Measurements from ENCODE around the gene NDUFA8. TPM values are rescaled to one million over a fixed set of nuclear protein-coding genes. Genes with fewer than 3 reads are reported as not detected.

The NDUFA8 gene
- total and polyA plus RNA-seq, 9 of the 15 experiments (the other 6 are each of a cell fraction or from before 2014, with no cell fraction given) = 105 to 212 (median 133) TPM

DNA sequence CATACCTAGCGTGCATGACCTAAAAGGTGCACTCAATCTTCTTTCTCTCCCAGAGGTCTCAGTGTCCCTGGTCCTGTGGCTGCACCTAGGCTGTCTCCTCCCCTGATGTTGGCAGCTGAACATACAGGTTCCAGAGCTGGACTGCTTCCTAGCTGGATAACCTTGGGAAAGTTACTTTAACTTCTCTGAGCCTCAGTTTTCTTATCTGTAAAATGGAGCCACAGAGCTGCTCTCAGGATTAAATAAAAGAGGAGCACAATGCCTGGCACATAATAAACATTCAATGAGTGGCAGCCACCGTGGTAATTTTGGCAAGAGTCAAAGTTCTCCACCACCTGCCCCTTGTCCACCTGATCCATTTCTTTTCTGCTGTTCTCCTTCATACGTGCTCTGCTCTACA, 14.1 kb upstream of the NDUFA8 start (continued):
- TF ChIP-seq HDAC2 (IDR thresholded peaks at IDR 0.05) = 0 out of 2 replicates have a peak, but pooled peaks have one; percentile 21
- TF ChIP-seq RBM25 (IDR thresholded peaks at IDR 0.05; ENCODE audit: low read depth, low read length, severe bottlenecking) = peak; percentile 88
- TF ChIP-seq PHF20 (IDR thresholded peaks at IDR 0.05; ENCODE audit: partially characterized antibody) = peak; percentile 35

DNA sequence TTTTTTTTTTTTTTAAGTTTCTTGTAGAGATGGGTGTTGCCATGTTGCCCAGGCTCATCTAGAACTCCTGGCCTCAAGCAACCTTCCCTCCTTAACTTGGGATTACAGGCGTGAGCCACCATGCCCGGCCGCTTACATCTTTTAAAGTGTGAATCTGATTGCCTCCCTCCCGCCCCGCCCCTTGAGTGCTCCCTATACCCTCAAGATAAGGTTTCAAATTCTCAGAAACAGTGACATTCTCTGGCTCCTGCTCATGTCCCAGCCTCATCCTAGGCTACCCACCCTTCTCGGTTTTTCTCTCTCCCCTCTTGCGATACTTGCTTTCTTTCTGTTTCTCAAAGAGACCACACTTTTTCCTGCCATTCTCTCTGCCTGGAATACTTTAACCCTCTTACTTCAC, 12.6 kb upstream of the NDUFA8 start:
- FAIRE-seq = peak; percentile 69
- no TSS peak for BruUV-seq (replicated peaks)
- H3K9ac ChIP-seq (ENCODE audit: insufficient read depth in 1 of 2, low read depth in 2 of 2, low read length in 2 of 2) = peak overlapping the region in 1 of 2 experiments; percentile 74; a peak in 2 of 4 replicates
- no peaks in the 10 kb centered on the region for H3K9me3 ChIP-seq (replicated peaks; ENCODE audit: control insufficient read depth, insufficient read depth, low read depth, low read length)
- in situ Hi-C loops (cut with MboI) (no loop called here), intact Hi-C loops (cut with micrococcal nuclease) (no loop called here)
- DNase-seq (ENCODE audit: extremely low read depth in 1 of 4, low spot score in 3 of 4) = peak; percentile 35 to 84 (median 59)
- H2AFZ ChIP-seq (ENCODE audit: low read depth, low read length) = peak overlapping the region; percentile 35; the same call in 1 of the 2 replicates
- H3K27ac ChIP-seq (ENCODE audit: extremely low read depth, low read depth, low read length) = no peak overlapping the region
- no peaks in the 10 kb centered on the region for H3K9me1 ChIP-seq (ENCODE audit: control insufficient read depth, insufficient read depth, low read length)
- peaks cover 9 to 17% of the 10 kb centered on the region in 2 experiments; a peak in 3 of 5 replicates for H3K4me1 ChIP-seq (replicated peaks in 1 of 2; ENCODE audit: control insufficient read depth in 2 of 2, insufficient read depth in 2 of 2, low read length in 2 of 2)
- H3K27me3 ChIP-seq (ENCODE audit: control insufficient read depth in 2 of 2, insufficient read depth in 2 of 2, low read length in 2 of 2) = no peaks in the 10 kb centered on the region
- H3K36me3 ChIP-seq (ENCODE audit: control insufficient read depth, insufficient read depth, low read length) = no peaks in the 10 kb centered on the region
- H3K79me2 ChIP-seq (ENCODE audit: control insufficient read depth, insufficient read depth, low read length) = no peaks in the 10 kb centered on the region
- POLR2A ChIA-PET = interaction anchor here (0.6 to 2.3 kb wide), 6 partner anchors 11 to 655 kb away, joined by 3 to 10 read pairs (median 3); partner anchors contain the start of genes MORN5 and NDUFA8
- H3K4me2 ChIP-seq (ENCODE audit: insufficient read depth, low read length) = peak overlapping the region; percentile 65
- CTCF ChIA-PET (ENCODE audit: low intra/inter-chr PET ratio) = interaction anchor here (0.7 kb wide), 1 partner anchor 28 kb away, joined by 3 read pairs; no protein-coding TSS in a partner anchor
- TF ChIP-seq CBFA2T3 (IDR thresholded peaks at IDR 0.05) = 0 out of 2 replicates have a peak, but pooled peaks have one; percentile 6
- 0 out of 4 replicates have a peak, but pooled peaks of 1 of the 2 experiments have one; percentile 26 for TF ChIP-seq HDAC1 (IDR thresholded peaks at IDR 0.05)
- TF ChIP-seq, protein P1, sequence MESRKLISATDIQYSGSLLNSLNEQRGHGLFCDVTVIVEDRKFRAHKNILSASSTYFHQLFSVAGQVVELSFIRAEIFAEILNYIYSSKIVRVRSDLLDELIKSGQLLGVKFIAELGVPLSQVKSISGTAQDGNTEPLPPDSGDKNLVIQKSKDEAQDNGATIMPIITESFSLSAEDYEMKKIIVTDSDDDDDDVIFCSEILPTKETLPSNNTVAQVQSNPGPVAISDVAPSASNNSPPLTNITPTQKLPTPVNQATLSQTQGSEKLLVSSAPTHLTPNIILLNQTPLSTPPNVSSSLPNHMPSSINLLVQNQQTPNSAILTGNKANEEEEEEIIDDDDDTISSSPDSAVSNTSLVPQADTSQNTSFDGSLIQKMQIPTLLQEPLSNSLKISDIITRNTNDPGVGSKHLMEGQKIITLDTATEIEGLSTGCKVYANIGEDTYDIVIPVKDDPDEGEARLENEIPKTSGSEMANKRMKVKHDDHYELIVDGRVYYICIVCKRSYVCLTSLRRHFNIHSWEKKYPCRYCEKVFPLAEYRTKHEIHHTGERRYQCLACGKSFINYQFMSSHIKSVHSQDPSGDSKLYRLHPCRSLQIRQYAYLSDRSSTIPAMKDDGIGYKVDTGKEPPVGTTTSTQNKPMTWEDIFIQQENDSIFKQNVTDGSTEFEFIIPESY (CRISPR knock-in tag; IDR thresholded peaks at IDR 0.05) = 0 out of 2 replicates have a peak, but pooled peaks have one; percentile 6
- peak in 1 of 2 experiments; percentile 33; a peak in 1 of 4 replicates for TF ChIP-seq MAZ (CRISPR knock-in tag; conservative IDR thresholded peaks at IDR 0.05 in 1 of 2, IDR thresholded peaks at IDR 0.05 in 1 of 2)
- 0 out of 2 replicates have a peak, but pooled peaks have one; percentile 16 for TF ChIP-seq DPF2 (IDR thresholded peaks at IDR 0.05)
- TF ChIP-seq SP2 (IDR thresholded peaks at IDR 0.05; ENCODE audit: extremely low read depth, low read depth, low read length, poor library complexity, severe bottlenecking) = no peak
- TF ChIP-seq ARID1B (IDR thresholded peaks at IDR 0.05) = peak; percentile 20; the same call in 1 of the 2 replicates
- TF ChIP-seq ZBTB8A (IDR thresholded peaks at IDR 0.05; ENCODE audit: partially characterized antibody) = no peak
- TF ChIP-seq STAT5A (IDR thresholded peaks at IDR 0.05; ENCODE audit: borderline replicate concordance, low read length) = peak; percentile 64
- TF ChIP-seq ZNF696 (CRISPR knock-in tag; conservative IDR thresholded peaks at IDR 0.05) = no peak
- peak in 1 of 2 experiments; percentile 76; a peak in 2 of 4 replicates for TF ChIP-seq RCOR1 (IDR thresholded peaks at IDR 0.05; ENCODE audit: borderline replicate concordance in 1 of 2, low read depth in 2 of 2, low read length in 2 of 2)
- TF ChIP-seq ZNF263 (CRISPR knock-in tag; IDR thresholded peaks at IDR 0.05; ENCODE audit: borderline replicate concordance) = peak; percentile 77
- TF ChIP-seq, protein P2, sequence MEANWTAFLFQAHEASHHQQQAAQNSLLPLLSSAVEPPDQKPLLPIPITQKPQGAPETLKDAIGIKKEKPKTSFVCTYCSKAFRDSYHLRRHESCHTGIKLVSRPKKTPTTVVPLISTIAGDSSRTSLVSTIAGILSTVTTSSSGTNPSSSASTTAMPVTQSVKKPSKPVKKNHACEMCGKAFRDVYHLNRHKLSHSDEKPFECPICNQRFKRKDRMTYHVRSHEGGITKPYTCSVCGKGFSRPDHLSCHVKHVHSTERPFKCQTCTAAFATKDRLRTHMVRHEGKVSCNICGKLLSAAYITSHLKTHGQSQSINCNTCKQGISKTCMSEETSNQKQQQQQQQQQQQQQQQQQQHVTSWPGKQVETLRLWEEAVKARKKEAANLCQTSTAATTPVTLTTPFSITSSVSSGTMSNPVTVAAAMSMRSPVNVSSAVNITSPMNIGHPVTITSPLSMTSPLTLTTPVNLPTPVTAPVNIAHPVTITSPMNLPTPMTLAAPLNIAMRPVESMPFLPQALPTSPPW (CRISPR knock-in tag; IDR thresholded peaks at IDR 0.05) = peak; percentile 44; the same call in 1 of the 2 replicates
- H3K4me3 ChIP-seq = no peak overlapping the region
- H4K20me1 ChIP-seq (replicated peaks; ENCODE audit: control insufficient read depth, insufficient read depth, low read length) = no peaks in the 10 kb centered on the region
- peak; percentile 84 for ATAC-seq
- WGBS (ENCODE audit: insufficient coverage, low coverage, missing lambda C conversion rate) = 0% methylated on average over 2 of the region's 7 CpGs

Measured in K562 (cell line).